Measurements from ENCODE around the gene TOX2. TPM values are rescaled to one million over a fixed set of nuclear protein-coding genes. Genes with fewer than 3 reads are reported as not detected.

The TOX2 gene
- total and polyA plus RNA-seq, 2 donors: 14.5 to 75.8 TPM

DNA sequence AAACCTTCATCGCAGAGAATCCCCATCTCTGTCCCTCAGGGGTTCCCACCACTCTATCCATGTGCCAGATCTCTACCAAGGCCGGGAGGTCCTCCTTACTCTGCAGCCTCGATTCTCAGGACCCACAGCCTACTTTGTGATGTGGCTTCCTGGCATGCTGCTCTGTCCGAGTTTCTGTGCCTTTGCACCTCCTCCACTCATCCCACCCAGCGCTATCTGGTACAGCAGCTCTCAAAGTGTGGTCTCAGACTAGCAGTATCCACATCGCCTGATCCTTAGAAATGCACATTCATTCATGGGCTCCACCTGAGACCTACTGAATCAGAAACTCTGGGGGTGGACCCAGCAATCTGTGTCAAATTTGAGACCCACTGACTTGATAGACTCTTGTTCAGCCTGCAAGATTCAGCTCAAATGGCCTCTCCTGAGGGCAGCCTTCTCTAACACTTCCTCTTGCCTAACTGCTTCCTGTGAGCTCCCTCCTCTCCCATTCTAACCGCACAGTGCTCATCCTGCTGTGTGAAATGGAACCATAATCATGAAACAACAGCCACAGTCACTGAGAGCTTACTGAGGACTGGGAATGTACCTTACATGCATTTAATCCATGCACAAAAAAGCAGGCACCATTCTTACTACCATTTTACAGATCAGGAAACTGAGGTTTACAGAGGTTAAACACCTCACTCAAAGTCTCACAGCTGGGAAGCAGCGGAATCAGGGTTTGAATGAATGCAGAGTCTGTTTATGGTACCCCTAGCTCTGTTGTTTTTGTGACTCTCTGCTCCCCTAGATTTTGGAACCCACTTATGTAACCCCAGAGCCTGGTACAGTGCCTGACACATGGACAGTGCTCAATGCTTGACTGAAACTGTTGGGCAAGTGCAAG is 202.9 kb downstream of the TOX2 start:
- WGBS: 89% methylated on average over 8 of the region's 8 CpGs
- Histone ChIP-seq H3K36me3 (ENCODE audit: control insufficient read depth in 2 of 2, insufficient read depth in 2 of 2, low read length in 1 of 2) (no peaks in the 10 kb centered on the region), H3K9me3 (ENCODE audit: control insufficient read depth in 2 of 2, insufficient read depth in 1 of 2, low read length in 1 of 2) (no peaks in the 10 kb centered on the region), H3K4me1 (ENCODE audit: control insufficient read depth in 2 of 2, insufficient read depth in 2 of 2, low read length in 2 of 2) (no peaks in the 10 kb centered on the region), H3K4me3 (ENCODE audit: low read length in 2 of 2) (no peak overlapping the region), H3K27me3 (ENCODE audit: control insufficient read depth in 2 of 2, insufficient read depth in 1 of 2, low read length in 1 of 2) (peaks cover 21 to 47% of the 10 kb centered on the region in 2 donors), H3K27ac (ENCODE audit: low read depth in 1 of 2, low read length in 1 of 2) (no peak overlapping the region)
- DNase-seq (ENCODE audit: low read depth in 6 of 9, low spot score in 9 of 9): no peak

DNA sequence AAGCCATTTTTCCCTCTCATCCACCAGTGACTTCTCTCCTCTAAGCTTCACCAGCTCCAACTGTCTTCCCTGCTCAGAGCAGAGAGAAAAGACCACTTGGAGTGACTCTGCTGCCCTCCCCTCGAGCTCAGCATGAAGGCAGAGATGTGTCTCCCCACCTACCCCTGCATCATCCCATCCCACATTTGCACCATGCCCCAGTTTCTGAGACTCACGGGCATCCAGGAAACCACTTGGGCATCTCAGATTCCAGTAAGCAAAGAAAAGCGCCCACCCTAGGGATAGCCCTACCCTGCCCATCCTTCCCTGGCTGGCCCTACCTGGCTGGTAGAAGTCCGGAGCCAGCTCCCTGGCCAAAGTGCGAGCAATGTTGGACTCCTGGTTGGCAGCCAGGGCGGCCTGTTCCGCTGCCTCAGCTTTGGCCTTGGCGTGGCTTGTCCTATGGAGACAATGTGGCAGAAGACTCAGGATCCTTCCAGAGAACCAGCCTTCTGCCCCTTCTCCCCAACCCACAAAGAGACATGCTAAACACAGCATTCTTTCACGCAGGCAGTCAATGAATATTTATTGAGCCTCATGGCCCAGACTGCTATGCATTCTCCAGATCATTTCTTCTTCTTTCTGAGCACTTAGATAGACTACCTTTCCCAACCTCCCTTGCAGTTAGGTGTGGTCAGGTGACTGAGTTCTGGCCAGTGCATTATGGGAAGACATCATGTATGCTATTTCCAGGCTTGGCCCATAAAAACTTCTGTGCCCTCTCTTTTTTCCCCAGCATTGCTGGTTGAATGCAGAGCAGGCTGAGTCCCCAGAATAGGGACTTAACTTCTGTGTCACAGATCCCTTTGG is 203.8 kb downstream of the TOX2 start:
- H3K27me3 ChIP-seq (ENCODE audit: control insufficient read depth in 2 of 2, insufficient read depth in 1 of 2, low read length in 1 of 2): peaks cover 23 to 46% of the 10 kb centered on the region in 2 donors
- H3K36me3 ChIP-seq (ENCODE audit: control insufficient read depth in 2 of 2, insufficient read depth in 2 of 2, low read length in 1 of 2): no peaks in the 10 kb centered on the region
- H3K27ac ChIP-seq (ENCODE audit: low read depth in 1 of 2, low read length in 1 of 2): no peak overlapping the region
- no peaks in the 10 kb centered on the region for H3K4me1 ChIP-seq (ENCODE audit: control insufficient read depth in 2 of 2, insufficient read depth in 2 of 2, low read length in 2 of 2)
- H3K4me3 ChIP-seq (ENCODE audit: low read length in 2 of 2): no peak overlapping the region
- H3K9me3 ChIP-seq (ENCODE audit: control insufficient read depth in 2 of 2, insufficient read depth in 1 of 2, low read length in 1 of 2): no peaks in the 10 kb centered on the region
- WGBS: 94% methylated on average over 9 of the region's 9 CpGs
- no peak for DNase-seq (ENCODE audit: low read depth in 6 of 9, low spot score in 9 of 9)

Other genes starting within 250 kb of the TOX2 start
- gene MYBL2, start 247.7 kb upstream of the TOX2 start, total RNA-seq: 28.8 TPM
- 2.4 TPM for gene MYBL2, start 247.7 kb upstream of the TOX2 start, polyA plus RNA-seq
- gene GTSF1L, start 187.8 kb upstream of the TOX2 start, total RNA-seq: 0.14 TPM
- gene GTSF1L, start 187.8 kb upstream of the TOX2 start, polyA plus RNA-seq: 0.75 TPM